SU-DHL-6 (cell line): ENCODE results near the gene SATB1.

Source experiments
- EZH2phosphoT487 ChIP-seq: fragments of 200-600 bp; sonication (generic), shearing (Covaris generic); conservative IDR thresholded peaks from 2 replicates; pipeline ENCODE4 v1.6.1; 2018; ENCODE audit warnings: mild to moderate bottlenecking, antibody characterized with exemption, low read length, moderate library complexity, mixed read lengths
- TF ChIP-seq, protein P1 (sequence below): fragments of 200-600 bp; sonication (generic); IDR thresholded peaks from one replicate; pipeline ENCODE4 v1.5.1; 2017; ENCODE audit warnings: antibody characterized with exemption, mild to moderate bottlenecking, low read length, moderate library complexity; ENCODE audit not compliant: insufficient read depth, poor library complexity, severe bottlenecking

GRCh38 chr3:18442756-18443664 lies 17.9 kb upstream of the SATB1 start:
- TF ChIP-seq EZH2phosphoT487, result no peak
- TF ChIP-seq, protein P1, sequence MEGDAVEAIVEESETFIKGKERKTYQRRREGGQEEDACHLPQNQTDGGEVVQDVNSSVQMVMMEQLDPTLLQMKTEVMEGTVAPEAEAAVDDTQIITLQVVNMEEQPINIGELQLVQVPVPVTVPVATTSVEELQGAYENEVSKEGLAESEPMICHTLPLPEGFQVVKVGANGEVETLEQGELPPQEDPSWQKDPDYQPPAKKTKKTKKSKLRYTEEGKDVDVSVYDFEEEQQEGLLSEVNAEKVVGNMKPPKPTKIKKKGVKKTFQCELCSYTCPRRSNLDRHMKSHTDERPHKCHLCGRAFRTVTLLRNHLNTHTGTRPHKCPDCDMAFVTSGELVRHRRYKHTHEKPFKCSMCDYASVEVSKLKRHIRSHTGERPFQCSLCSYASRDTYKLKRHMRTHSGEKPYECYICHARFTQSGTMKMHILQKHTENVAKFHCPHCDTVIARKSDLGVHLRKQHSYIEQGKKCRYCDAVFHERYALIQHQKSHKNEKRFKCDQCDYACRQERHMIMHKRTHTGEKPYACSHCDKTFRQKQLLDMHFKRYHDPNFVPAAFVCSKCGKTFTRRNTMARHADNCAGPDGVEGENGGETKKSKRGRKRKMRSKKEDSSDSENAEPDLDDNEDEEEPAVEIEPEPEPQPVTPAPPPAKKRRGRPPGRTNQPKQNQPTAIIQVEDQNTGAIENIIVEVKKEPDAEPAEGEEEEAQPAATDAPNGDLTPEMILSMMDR, result no peak
